Limb (tissue), 2 donors: Measurements from ENCODE around the gene DUSP12.
A peak's percentile ranks its signal among the peaks of the same experiment; 100 is the strongest.

Experiments used
- DNase-seq, 2 donors: peaks; one replicate each; pipeline ENCODE4 v3.0.0-alpha.2; 2016; ENCODE audit errors: extremely low spot score in 2 of 2

The DUSP12 gene

GRCh38 chr1:161726473-161727255 is 22.9 kb upstream of the DUSP12 start:
- peak; percentile 85 to 95 for DNase-seq

- DNase-seq = peak in 1 of 2 donors; percentile 57
Observed at GRCh38 chr1:161727256-161727924, 22.2 kb upstream of the DUSP12 start.

- DNase-seq = no peak
Observed at GRCh38 chr1:161728376-161729226, 21.0 kb upstream of the DUSP12 start.

DNA sequence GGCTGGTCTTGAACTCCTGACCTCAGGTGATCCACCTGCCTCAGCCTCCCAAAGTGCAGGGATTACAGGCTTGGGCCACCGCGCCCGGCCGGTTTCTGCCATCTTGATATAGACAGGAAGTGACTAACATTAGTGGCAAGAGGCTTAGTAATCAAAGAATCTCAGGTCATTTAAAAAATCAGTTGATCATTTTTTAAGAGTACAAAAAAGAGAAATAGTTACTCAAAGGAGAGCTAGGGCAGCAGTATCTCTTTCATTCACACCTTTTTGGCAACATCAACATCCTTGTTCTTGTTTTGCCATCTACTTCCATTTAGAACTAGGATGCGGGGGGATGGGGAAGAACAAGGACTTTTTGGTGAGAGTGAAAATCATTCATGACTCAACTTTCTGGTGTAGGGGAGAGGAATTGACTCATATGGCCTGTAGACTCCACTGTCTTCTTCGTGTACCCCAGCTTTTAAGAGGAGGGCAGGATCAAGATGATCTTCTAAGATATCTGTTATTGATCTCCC is 19.5 kb upstream of the DUSP12 start:
- no peak for DNase-seq

DNA sequence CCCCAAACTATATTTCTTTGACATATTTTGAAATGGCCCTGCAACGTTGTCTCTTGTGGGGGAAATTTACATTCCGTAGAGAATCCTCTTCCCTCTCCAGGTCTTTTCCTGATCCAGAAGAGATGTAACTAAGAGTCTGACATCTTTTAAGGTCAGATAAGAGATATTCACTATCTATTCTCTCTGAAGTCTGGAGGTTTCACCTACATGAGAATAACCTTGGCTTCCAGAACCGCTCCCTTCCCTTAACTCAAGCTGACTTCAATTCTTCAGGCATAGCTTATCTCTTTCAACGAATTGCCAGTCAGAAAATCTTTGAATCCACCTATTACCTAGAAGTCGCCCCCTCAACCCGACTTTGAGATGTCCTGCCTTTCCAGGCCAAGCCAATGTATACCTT is 18.3 kb upstream of the DUSP12 start:
- DNase-seq = no peak

- DNase-seq = no peak
Observed at GRCh38 chr1:161731981-161732718, 17.4 kb upstream of the DUSP12 start.

GRCh38 chr1:161733526-161733925 is 16.1 kb upstream of the DUSP12 start:
- DNase-seq = no peak

DNA sequence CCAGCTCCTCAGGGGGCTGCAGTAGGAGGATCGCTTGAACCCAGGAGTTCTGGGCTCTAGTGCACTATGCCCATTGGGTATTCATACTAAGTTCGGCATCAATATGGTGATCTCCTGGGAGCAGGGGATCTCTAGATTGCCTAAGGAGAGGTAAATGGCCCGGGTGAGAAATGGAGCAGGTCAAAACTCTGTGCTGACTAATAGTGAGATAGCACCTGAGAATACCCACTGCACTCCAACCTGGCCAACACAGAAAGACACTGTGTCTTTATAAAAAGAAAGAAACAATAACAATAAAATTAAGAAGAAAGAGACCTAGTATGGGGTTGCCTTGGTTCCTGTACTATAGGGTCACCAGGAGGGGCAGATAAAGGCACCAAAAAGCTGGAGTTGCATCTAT is 13.7 kb upstream of the DUSP12 start:
- no peak for DNase-seq

- no peak for DNase-seq
Observed at GRCh38 chr1:161736335-161736969, 13.1 kb upstream of the DUSP12 start.

DNA sequence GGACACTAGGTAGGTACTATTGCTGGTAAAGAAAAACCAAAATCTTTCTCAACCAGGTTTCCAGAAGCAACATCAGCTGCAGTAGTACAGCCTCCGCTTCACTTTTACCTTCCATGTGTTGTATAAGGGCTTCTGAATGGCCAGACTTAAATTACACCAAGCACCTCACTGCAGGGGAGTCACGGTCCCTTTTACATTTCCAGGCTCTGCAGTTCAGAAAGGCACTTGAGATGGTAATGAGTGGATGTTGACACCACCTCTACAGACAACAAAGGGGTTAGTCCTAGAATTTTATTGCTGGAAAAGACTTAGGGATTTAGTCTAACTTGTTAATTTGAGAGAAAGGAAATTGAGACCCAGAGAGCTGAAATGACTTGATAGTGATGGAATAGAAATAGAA is 12.0 kb upstream of the DUSP12 start:
- no peak for DNase-seq

- DNase-seq = no peak
Observed at GRCh38 chr1:161738627-161739287, 10.8 kb upstream of the DUSP12 start.

DNA sequence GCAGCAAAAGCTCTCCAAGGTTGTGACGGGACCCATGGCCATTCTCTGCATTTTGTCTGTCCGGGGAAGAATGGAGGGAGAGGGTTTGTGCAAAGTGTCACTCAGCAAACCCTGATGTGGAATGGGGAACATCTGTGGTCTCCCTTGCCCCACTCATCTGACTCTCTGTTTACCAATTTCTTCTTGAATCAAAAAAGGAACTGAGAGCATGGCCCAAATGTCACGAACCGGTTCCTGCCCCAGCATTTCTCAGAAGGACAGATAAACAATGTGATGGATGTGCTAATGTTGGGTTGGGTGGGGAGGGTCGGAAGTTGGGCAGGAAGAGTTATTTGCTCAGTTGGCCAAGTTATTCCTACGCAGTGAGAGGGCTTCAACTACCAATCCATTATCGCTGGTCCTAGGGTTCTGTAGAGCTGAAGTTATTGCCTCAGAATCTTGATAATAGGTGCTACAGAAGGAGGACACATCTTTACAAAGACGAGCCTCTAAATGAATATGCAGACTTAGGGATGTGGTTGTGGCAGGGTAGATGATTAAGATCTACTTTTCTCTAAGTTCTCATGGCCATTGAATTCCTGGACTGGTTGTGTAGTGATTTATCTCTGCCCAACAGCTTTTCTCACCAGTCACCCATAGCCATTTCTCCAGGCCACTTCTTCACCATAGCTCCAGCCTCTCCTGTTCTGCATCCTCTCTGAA is 9.6 kb upstream of the DUSP12 start:
- no peak for DNase-seq

GRCh38 chr1:161740921-161741320 is 8.7 kb upstream of the DUSP12 start:
- no peak for DNase-seq

- no peak for DNase-seq
Observed at GRCh38 chr1:161743231-161743630, 6.4 kb upstream of the DUSP12 start.

DNA sequence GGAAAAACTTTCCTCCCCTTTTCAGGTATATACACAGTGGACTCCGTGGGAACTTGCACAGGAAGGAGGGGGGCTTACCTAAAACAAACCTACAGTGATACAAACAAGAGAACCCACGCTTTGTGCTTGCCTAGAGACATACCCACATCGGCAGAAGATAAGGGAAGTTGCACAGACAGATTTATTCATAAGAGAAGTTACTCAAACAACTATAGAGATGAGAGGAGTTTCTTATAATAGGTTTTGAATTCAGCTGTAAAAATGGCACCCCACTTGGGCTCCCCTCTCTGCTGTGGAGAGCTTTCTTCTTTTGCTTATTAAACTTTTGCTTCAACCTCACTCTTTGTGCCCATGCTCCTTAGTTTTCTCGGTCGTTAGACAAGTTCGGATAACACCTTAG is 1.8 kb upstream of the DUSP12 start:
- DNase-seq = no peak

GRCh38 chr1:161763522-161764098 is 14.0 kb downstream of the DUSP12 start:
- no peak for DNase-seq

GRCh38 chr1:161766102-161766981 is 16.8 kb downstream of the DUSP12 start, which contains the start of gene ATF6:
Gene ATF6, plus strand, starts transcription at chr1:161766320. Its CDS starts 41 bp downstream, at chr1:161766361.
- DNase-seq = peak; percentile 90 to 93

DNA sequence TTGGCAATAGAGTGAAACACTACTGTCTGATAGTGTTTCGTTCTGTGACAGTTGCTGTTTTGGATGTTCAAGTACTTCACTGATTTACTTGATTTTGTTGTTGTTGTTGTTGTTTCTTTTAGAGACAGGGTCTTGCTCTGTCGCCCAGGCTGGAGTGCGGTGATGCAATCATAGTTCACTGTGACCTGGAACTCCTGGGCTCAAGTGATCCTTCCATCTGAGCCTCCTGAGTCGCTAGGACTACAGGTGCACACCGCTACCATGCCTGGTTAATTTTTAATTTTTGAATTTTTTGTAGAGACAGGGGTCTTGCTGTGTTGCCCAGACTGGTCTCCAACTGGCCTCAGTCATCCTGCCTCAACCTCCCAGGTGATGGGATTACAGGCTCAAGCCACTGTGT is 18.9 kb downstream of the DUSP12 start:
- no peak for DNase-seq
